Islet of Langerhans (tissue), 1 donor: ENCODE data around the gene PIP5KL1.

Experiments used
- FAIRE-seq: peaks from one replicate; lab custom pipeline; 2011; peaks lifted over from hg19 to GRCh38; lab: Jason Lieb, UNC

PIP5KL1 gene

GRCh38 chr9:127915801-127916719, 14.5 kb downstream of the PIP5KL1 start:
- FAIRE-seq: no peak

GRCh38 chr9:127915325-127915752, 15.2 kb downstream of the PIP5KL1 start:
- FAIRE-seq: no peak

- FAIRE-seq: no peak
Observed at GRCh38 chr9:127913682-127914081, 16.9 kb downstream of the PIP5KL1 start.

- no peak for FAIRE-seq
Observed at GRCh38 chr9:127912882-127913281, 17.7 kb downstream of the PIP5KL1 start.

GRCh38 chr9:127912296-127912695, 18.3 kb downstream of the PIP5KL1 start:
- FAIRE-seq: no peak

GRCh38 chr9:127910613-127911205, 19.9 kb downstream of the PIP5KL1 start:
- no peak for FAIRE-seq

GRCh38 chr9:127909839-127910273, 20.7 kb downstream of the PIP5KL1 start:
- no peak for FAIRE-seq

GRCh38 chr9:127908660-127908926, 22.0 kb downstream of the PIP5KL1 start:
- no peak for FAIRE-seq

GRCh38 chr9:127907867-127908659, 22.5 kb downstream of the PIP5KL1 start:
- FAIRE-seq: no peak

- no peak for FAIRE-seq
Observed at GRCh38 chr9:127905788-127906191, 24.8 kb downstream of the PIP5KL1 start.

- no peak for FAIRE-seq
Observed at GRCh38 chr9:127905004-127905728, 25.4 kb downstream of the PIP5KL1 start.

GRCh38 chr9:127904561-127905003, 26.0 kb downstream of the PIP5KL1 start:
- no peak for FAIRE-seq

GRCh38 chr9:127903557-127904475, 26.8 kb downstream of the PIP5KL1 start:
- no peak for FAIRE-seq

- no peak for FAIRE-seq
Observed at GRCh38 chr9:127899128-127899943, 31.2 kb downstream of the PIP5KL1 start, which contains the start of gene ST6GALNAC6. Gene ST6GALNAC6, minus strand, starts transcription at chr9:127899603. Its CDS starts 1,622 bp downstream, at chr9:127897981.

- no peak for FAIRE-seq
Observed at GRCh38 chr9:127898433-127899127, 32.0 kb downstream of the PIP5KL1 start.

GRCh38 chr9:127897193-127897692, 33.3 kb downstream of the PIP5KL1 start:
- FAIRE-seq: no peak

- no peak for FAIRE-seq
Observed at GRCh38 chr9:127896395-127897192, 34.0 kb downstream of the PIP5KL1 start.

- FAIRE-seq: no peak
Observed at GRCh38 chr9:127895811-127896210, 34.8 kb downstream of the PIP5KL1 start.
